Activated T-helper 1 cell treated with anti-CD3 and anti-CD28 coated beads, Interleukin-12 subunit alpha, Interleukin-12 subunit beta, Interleukin-2, Interleukin-4 antibody, amounts not matched to agents 30 ng/mL and 10 ng/mL and 1 ng/mL, durations not matched to agents 14 hours and 24 hours and 36 hours (primary cell): ENCODE measurements around the gene GIPC1. TPM values are rescaled to one million over a fixed set of nuclear protein-coding genes. Genes with fewer than 3 reads are reported as not detected.

ENCODE experiments used
- total RNA-seq: library from RNA; stranded (reverse); gene quantifications from 2 replicates; pipeline ENCODE4 v1.2.3, GENCODE V29; 2022

GIPC1 gene
- total RNA-seq, 1 donor from 2014 or later: 42.9 TPM

Other genes starting within 250 kb of the GIPC1 start
- 219 and 226 TPM in 2 replicates for gene ADGRE5, start 114.7 kb downstream of the GIPC1 start, total RNA-seq
- gene DDX39A, start 76.8 kb downstream of the GIPC1 start, total RNA-seq: 273 and 287 TPM in 2 replicates
- 151 and 180 TPM in 2 replicates for gene PKN1, start 62.8 kb downstream of the GIPC1 start, total RNA-seq
- 0.44 and 0.78 TPM in 2 replicates for gene PTGER1, start 20.8 kb downstream of the GIPC1 start, total RNA-seq
- 104 and 120 TPM in 2 replicates for gene DNAJB1, start 22.3 kb upstream of the GIPC1 start, total RNA-seq
- gene TECR, start 33.5 kb upstream of the GIPC1 start, total RNA-seq: 110 and 120 TPM in 2 replicates
- gene NDUFB7, start 75.9 kb upstream of the GIPC1 start, total RNA-seq: 131 and 133 TPM in 2 replicates
- gene CLEC17A, start 87.0 kb upstream of the GIPC1 start, total RNA-seq: 0.13 TPM in 1 of 2 replicates, not detected in the other
- gene ADGRE3, start 178.7 kb upstream of the GIPC1 start, total RNA-seq: not detected in 2 replicates
- 10.0 and 11.1 TPM in 2 replicates for gene ZNF333, start 193.9 kb upstream of the GIPC1 start, total RNA-seq